ENCODE data around the gene LCT.
"Not testable (repeated sequence)": the region's sequence is repeated elsewhere in the genome, so short reads cannot be mapped to it uniquely, and the experiment has no call there.

LCT gene

GRCh38 chr2:135797497-135798274 is 39.3 kb downstream of the LCT start:
- peak; percentile 41 for DNase-seq (ENCODE audit: low read depth)

- DNase-seq (ENCODE audit: low read depth): no peak
Measured at GRCh38 chr2:135796606-135797005, 40.4 kb downstream of the LCT start.

GRCh38 chr2:135795641-135796040 is 41.3 kb downstream of the LCT start:
- DNase-seq (ENCODE audit: low read depth): not testable (repeated sequence)

GRCh38 chr2:135792401-135793150 is 44.4 kb downstream of the LCT start:
- no peak for DNase-seq (ENCODE audit: low read depth)

DNA sequence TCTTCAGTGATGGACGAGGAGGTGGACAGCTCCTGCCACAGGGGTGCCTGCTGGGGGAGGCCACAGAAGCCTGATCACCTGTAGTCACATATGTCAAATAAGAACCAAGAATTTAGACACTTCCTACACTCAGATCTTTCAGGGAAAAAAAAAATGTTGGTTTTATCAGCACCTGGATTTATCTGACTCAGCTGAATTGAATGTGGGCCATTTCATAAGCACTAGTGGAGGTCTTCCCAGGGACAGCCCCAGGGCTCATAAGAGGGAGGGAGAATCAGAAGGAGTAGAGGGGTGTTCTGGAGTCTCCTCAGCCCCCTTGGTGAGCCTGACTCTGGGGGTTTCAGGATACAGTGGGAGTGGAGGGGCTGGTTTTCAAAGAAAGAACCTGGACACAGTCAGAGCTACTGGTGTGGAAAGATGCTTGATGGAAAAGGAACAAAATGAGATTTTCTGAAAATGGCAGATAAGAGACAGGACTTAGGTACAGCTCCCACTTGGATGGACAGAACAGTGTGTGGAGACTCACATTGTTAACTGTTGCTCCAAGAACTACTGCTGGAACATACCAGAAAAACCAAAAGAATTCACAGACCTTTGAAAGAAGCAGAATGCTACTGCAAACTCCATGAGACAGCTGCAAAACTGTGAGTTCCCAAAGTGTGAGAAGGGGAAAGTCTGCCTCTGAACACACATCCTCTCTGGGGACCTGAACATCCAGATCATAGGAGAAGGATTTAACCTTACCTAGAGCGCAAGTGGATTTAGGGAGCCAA is 45.4 kb downstream of the LCT start:
- no peak for DNase-seq (ENCODE audit: low read depth)

- no peak for DNase-seq (ENCODE audit: low read depth)
Measured at GRCh38 chr2:135790423-135790822, 46.6 kb downstream of the LCT start.

DNA sequence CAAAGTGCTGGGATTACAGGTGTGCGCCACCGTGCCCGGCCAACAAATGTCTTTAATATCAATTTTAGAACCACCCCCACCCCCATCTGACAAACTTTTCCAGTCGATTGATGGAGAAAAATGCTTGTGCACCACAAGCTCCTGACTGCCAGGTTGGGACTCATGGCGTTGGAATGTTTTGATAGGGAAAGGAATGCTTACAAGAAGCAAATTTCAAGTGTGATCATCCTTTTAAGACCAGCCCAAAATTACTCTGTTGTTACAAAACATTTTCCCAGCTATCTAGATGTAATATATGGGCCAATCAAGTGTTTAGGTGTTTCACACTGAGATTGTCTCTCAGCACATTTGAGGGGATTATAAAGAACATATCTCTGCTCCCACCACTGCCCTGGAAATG is 50.2 kb downstream of the LCT start:
- peak; percentile 92 for DNase-seq (ENCODE audit: low read depth)

DNA sequence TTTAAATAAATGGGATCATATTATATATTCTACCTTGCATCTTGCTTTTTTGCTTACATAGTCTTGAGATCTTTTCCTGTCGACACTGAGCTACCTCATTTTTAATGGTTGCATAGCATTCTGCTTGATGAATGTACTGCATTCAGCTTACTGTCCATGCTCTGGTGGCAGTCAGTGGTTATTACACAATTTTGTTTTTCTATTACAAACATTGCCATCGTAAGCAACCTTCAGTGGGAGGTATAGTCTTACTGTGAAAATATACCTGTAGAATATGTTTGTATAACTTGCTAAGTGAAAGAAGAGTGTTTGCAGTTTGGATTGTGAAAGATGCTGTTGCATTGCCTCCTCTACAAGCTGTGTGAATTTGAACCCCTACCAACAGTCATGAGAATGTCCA is 52.0 kb downstream of the LCT start:
- DNase-seq (ENCODE audit: low read depth): no peak

DNA sequence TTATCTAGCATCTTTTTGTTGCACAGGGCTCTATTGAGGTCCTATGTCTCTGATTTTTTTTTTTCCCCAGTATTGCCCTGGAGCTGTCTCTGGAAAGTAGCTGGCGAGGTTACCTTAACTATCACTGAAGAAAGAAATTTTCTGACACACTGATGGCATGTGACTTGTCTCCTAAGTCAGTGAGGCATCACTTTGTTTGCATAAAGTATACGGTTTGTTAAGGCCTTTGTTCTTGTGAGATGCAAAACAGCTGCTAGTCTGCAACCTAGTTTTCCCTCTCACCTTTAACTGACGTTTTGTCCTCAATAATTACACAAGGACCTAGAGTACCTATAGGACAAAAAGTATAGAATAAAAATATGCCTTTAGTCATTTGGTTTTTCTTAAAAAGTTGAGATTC is 53.5 kb downstream of the LCT start:
- DNase-seq (ENCODE audit: low read depth): no peak

DNA sequence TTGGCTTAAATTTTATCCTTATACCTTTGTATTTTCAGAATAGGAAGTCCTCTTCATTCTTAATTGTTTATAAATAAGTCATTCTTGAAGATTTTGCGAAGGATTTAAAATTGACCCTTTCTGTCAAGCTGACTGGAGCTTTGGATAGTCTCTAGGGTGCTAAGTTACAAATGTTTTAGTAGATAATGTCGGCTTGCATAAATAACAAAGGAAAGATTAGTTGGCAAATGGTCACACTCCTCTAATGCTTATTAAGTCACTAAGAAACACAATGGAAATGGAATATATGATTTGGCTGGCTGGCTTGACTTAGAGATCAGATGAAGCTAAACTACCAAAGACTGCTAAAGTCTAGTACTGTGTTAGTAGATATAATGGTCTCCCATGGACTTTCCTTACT is 54.8 kb downstream of the LCT start:
- DNase-seq (ENCODE audit: low read depth): no peak

DNA sequence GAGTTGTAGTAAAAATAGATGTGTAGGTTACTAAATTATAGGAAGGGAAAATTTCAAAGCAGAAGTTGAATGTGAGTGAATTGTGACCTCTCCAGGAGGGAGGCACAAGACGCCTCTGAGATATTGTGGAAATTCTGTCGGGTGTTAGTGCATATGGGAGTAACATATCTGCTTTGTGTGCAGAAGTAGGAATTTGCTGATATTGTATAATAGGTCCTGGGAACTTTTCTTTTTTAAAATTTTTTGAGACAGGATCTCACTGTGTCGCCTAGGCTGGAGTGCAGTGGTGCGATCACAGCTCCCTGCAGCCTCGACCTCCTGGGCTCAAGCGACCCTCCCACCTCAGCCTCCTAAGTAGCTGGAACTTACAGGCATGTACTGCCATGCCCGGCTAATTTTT is 60.6 kb downstream of the LCT start:
- DNase-seq (ENCODE audit: low read depth): no peak

- no peak for DNase-seq (ENCODE audit: low read depth)
Measured at GRCh38 chr2:135775420-135775819, 61.6 kb downstream of the LCT start.

GRCh38 chr2:135773917-135774316 is 63.1 kb downstream of the LCT start:
- DNase-seq (ENCODE audit: low read depth): peak; percentile 40

DNA sequence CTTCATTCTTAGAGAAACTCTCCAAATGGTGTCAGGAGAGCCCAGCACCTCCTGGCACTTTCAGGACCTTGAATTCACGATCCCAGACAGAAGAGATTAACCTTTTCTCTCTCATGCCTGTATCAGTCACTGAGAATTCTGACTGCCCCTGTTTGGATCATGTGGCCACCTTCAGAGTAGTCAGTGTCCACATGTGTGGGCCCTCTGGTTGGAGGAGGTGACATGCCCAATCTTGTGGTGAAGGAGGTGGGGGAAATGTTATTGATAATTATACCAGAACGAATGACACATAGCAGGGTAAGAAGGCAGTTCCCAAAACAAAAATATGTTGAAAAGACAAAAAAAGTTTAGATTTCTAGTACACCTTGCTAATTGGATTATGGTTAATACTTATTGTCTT is 63.7 kb downstream of the LCT start:
- no peak for DNase-seq (ENCODE audit: low read depth)

DNA sequence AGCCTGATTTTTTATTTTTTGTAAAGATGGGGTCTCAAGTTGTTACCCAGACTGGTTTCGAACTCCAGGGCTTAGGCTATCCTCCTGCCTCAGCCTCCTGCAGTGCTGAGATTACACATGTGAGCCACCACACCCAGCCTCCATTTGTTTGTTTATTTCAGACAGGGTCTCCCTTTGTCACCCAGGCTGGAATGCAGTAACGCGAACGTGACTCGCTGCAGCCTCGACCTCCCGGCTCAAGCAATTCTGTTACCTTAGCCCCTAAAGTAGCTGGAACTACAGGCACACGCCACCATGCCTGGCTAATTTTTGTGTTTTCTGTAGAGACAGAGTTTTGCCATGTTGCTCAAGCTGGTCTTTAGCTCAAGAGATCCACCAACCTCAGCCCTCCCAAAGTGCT is 68.1 kb downstream of the LCT start:
- no peak for DNase-seq (ENCODE audit: low read depth)

DNA sequence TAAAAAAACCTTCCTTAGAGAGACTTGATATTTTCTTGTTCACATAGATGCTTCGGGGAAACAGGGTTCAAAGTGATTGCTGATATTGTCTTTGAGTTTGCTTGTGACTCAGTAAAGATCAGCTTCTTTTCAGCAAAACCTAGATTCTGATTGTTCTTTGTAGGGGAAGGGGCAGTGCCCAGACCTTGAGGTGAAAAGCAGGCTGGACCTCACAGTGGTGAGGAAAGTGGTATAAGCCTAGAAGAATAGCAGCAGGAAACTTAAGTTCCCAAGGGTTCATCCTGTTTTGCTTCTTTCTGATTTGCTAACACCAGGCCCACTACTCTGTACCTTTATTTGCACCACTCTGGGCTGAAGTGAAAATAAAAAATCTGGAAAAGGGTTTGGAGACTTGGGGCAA is 74.5 kb downstream of the LCT start:
- DNase-seq (ENCODE audit: low read depth): no peak

DNA sequence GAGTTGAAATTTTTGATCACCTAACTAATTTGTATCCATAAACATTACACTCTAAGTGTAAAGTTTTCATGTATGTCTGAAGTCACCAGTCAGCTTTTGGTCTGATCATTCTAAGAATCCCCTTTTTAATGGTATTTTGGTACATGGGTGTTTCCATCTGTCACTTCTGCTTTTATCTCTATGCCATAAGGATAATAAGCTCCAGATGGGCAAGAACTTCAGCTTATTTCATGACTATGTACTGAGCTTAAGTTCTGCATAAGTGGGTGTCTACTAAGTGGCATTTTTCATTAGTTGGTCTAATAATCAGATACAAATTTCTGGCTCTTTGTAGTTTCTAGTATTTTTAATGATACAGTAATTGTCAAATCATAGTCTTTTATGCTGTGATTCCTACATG is 75.0 kb downstream of the LCT start:
- DNase-seq (ENCODE audit: low read depth): no peak

DNA sequence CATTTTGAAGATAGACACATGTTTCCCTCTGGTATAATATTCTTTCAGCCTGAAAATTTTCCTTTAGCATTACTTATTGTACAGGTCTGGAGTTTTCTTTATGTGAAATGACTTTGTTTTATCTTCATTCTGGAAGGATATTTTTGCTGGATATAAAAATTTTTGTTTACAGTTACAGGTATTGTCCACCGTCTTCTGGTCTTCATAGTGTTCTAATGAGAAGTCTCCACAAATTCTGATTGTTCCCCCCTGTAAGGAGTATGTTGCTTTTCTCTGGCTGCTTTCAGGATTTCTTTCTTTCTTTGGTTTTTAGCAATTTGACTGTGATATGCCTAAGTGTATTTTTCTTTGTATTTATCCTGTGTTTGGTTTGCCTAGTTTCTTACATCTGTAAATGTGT is 80.3 kb downstream of the LCT start:
- DNase-seq (ENCODE audit: low read depth): no peak

DNA sequence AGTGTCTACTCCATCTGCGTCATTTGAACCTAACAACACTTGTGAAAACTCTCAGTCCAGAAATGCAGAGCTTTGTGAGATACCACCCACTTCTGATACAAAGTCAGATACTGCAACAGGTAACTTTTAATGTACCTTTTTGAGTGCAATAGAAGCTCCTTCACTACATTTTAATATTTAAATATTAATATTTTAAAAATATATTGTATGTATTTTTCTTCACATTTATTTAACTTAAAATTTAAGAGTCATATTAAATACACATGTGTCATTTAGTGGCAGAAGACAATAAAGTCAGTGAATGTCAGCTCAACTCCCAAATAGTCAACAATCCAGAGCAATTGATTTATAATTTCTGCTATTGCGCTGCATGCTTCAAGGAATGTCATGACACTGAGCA is 81.4 kb downstream of the LCT start:
- DNase-seq (ENCODE audit: low read depth): no peak

- DNase-seq (ENCODE audit: low read depth): peak; percentile 49
Measured at GRCh38 chr2:135745545-135745944, 91.4 kb downstream of the LCT start.

- DNase-seq (ENCODE audit: low read depth): peak; percentile 14
Measured at GRCh38 chr2:135744760-135745314, 92.1 kb downstream of the LCT start.

GRCh38 chr2:135743860-135744259 is 93.1 kb downstream of the LCT start:
- DNase-seq (ENCODE audit: low read depth): no peak

DNA sequence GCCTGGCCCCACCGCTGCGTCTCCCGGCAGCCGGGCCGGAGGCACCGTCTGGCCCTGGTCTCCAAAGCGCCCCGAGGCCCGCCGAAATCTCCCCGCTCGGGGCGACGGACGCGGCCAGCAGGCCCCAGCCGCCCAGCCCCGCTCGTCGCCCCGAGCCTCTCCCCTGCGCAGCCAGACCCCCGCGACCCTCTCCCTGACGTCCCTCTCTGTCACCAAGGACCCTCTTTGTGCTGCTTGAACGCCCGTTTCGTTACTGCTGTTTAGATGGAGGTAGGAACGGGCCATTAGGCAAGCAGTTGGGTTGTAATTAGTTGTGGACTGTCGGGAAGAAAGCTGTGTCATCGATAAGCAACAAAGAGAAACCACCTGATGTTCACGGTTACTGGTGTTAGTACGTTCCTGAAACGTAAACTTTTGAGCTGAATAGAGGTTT is 94.6 kb downstream of the LCT start:
- peak; percentile 29 for DNase-seq (ENCODE audit: low read depth)

All from HS-5 (cell line).